ENCODE data around the gene MRPL24.
"Not testable (repeated sequence)": the region's sequence is repeated elsewhere in the genome, so short reads cannot be mapped to it uniquely, and the experiment has no call there.

Gene MRPL24

DNA sequence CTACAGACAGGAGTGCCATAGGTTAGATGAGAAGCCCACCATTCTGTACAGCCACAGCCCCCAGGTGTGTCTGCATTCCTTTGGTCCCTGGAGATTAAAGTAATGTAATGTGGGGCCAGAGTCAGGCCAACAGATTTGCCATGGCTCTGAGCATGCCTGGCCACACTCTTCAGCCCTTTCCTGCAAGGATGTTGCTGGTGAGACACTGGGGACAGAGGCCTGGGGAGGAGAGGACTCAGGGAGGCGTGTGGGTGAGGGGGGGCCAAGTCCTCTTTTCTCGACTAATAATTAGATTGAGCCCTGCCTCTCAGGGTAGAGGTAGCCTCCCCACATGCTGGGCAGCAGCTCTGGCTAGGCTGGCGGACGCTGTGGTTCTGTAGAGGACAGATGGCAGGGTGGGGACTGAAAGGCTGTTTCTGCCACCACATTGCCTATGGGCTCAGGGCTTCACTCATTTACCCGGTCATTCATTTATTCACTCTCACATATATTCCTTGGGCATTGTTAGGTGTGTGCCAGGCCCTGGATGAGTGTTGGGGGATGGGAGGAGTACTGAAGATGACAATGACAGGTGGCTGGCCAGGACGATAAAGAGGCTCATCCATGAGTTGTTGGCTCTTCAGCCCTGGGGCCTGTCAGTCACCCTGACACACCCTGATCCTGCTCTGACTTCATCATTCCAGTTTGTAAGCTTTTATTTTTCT is 19.4 kb upstream of the MRPL24 start:
- no peak for DNase-seq

DNA sequence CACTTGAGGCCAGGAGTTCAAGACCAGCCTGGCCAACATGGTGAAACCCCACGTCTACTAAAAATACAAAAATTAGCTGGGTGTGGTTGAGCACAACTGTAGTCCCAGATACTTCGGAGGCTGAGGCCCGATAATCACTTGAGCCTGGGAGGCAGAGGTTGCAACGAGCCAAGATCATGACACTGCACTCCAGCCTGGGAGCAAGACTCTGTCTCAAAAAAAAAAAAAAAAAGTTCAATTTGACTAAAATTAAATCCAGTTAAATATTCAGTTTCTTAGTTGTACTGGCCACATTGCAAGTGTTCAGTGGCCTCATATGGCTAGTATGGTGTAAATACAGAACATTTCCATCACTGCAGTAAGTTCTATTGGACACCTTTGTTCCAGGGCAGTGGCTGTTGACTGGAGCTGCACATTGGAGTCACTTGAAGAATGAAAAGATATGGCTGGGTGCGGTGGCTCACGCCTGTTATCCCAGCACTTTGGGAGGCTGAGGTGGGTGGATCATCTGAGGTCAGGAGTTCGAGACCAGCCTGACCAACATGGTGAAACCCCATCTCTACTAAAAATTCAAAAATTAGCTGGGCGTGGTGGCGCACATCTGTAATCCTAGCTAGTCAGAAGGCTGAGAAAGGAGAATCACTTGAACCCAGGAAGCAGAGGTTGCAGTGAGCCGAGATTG is 16.8 kb upstream of the MRPL24 start:
- not testable (repeated sequence) for DNase-seq

DNA sequence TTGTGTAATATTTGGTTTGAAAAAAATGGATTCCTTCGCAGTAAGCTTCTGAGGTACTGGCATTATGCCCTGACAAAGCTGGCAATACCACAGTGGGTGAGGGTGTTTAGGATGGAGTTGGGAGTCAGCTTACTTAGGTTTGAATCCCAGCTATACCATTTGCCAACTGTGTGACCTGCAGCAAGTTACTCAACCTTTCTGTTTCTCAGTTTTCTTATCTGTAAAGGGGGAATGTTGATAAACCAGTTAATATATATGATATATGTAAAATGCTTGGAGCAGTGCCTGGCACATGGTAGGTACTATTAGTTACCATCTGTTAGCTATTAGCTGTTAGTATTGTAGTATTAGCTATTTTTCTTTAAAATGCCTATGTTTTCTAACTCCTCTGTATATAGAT is 15.5 kb upstream of the MRPL24 start:
- DNase-seq = no peak

DNA sequence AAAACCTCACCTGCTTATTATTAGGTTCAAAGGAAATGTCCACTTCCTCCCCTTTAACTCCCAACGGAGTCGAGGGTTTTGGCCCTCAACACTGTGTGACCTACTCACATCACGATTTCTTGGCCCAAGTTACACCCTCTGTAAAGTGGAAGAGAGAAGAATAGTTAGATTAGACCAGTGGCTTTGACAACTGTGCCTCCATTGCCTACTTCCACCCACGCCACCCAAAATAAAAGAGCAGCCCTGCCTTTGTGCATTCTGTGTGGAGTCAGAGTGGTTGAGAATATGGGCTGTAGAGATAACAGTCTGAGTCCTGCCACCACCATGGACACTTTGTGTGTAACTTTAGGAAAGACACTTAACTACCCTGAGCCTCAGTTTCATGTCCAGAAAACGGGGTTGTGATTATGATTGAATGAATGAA is 14.7 kb upstream of the MRPL24 start:
- DNase-seq = no peak

DNA sequence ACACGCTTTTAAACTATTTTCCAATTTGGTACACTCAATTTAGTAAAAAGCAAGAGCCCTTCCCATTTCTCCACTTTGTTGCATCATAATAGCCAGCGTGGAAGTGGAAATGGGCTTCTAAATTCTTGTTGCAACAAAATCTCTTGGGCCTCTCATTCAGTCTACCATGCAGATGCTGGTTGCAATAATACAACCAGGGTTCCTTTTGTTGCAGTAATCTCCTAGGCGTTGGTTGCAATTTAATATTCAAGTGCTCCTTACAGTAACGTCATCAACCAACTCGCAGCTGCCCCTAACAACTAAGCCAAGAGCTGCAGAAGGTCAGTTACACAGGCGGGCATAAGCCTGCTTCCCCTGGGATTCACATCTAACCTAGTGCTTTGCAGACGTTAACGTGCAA is 13.3 kb upstream of the MRPL24 start:
- DNase-seq = no peak

DNA sequence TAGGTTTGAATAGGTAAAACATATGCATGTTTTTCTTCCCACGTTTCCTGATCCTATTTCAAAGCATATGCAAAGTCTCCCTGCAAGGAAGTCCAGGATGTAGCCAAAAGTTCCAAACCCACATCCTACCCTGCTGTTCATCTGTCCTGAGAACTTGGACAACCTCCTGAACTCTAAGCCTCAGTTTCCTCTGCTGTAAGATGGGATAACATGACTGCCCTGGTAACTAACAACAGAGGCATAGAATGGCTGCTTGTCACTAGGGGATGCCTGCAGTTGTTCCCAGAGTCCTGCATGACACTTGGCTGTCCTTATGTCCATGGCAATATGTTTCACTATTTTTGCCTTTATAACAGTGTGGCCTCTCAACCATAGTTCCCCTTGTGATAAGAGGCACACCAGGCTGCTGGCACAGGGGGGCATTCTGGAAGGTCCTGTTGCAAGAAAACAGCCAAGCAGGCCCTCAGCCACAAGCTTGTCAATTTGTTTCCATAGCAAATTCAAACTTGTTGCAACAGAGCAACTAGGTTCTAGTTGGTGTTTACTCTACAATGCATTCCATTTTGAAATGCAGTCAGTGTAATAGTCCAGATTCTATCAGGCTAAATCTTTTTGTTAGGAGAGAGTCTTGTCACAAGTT is 12.1 kb upstream of the MRPL24 start:
- no peak for DNase-seq

DNA sequence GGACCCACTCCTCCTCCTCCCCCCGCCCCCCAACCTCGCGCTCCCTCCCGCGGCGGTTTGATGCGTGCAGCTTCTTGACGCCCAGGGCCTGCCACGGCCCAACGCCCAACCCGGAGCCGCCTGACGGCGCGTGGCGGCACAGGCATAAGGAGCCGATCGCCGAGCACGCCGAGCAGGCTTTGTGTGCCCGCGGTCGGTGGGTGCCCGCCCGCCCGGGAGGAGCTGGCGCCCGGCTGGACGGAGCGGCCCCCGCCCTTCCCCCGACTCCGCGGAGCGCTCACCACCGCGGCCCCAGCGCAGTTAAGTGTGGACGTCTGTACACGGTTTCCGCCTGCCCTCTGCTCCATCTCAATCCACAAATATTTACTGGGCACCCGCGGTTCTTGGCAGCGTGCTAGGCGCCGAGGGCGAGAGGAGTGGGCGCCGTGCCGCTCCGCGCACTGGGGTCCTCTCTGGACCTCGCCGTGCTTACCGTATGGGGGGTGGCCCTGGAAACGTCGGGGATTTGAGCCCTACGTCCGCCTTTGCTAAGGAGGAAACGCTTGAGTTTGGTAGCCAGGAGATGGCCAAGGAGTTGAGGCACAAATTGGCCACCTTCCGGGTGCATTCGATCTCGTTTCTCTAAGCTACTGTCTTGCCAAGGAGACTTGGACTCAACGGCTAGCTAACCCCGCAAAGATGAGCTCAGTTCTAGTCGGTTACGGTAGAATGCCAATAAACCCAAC is 11.0 kb upstream of the MRPL24 start:
- peak; percentile 59 for DNase-seq

DNA sequence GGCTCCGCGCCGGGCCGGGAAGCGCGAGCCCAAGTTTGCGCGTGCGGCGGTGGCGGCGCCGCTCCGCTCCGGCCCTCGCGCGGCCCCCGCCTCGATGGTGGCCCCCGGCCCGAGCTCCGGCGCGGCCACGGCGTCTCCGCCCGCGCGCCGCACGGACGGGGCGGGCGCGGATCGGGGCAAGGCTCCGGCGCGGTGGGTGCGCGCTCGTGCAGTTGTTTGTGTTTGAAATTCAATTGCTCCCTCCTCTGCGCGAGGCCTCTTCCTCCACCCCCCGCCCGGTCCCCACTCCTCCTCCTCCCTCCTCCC is 10.5 kb upstream of the MRPL24 start, which contains the start of gene HDGF:
Gene HDGF (minus strand): TSS at position 225 of the 306 bp plus-strand sequence. CDS start 246 bp downstream, outside the sequence.
- no peak for DNase-seq

DNA sequence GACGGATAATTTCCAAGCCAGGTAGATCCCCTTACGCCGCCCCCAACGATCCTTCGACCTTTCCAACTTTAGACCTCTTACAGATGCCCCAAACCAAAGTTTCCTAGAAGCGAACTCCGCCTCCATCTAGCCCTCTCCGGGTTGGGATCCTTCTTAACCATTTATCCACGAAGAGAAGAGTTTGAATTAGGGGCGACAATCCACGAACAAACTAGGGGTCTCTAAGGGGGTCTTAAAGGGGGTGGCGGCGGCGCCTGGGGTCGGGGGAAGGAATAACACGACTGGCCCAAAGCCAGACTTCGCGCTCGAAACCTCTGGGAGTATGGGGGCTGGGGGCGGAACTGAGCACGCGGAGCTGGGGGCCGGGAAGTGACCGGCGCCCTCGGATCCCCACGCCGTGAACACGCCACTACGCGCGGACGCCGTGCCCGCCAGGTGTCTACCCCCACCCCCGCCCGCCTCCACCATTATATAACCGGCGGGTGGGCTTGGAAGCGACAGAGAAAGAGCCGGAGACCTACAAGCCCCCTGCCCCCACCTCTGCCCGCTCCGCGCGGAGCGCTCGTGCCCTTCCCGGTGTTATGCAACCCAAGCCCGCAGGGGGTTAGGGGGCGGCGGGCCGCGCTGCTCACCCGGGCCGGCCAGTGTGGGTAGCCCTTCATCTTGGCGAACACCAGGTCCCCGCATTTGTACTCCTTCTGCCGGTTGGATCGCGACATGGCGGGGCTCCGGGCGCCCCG is 10.0 kb upstream of the MRPL24 start:
- DNase-seq = no peak

DNA sequence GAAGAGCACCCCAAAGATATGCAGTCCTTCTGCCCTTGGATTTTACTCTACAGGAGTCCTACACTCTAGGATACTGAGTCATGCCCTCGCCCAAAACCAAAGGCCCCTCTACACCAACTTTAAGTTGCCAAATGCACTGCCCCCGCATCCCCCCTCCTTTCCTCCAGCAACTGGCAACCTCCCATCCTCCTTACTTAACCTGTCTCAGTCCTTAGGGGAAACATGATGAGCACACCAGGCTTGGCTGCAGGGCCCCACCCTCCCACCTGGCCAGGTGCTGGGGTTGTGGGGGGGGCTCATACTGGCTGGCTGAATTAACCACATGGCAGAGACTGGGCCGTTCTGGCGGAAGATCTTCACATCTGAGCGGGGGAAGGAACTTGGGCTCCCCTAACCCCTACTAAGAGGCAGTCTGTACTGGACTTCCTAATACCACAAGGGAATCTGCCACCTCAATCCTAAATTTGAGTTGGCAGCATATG is 9.3 kb upstream of the MRPL24 start:
- DNase-seq = peak; percentile 36

DNA sequence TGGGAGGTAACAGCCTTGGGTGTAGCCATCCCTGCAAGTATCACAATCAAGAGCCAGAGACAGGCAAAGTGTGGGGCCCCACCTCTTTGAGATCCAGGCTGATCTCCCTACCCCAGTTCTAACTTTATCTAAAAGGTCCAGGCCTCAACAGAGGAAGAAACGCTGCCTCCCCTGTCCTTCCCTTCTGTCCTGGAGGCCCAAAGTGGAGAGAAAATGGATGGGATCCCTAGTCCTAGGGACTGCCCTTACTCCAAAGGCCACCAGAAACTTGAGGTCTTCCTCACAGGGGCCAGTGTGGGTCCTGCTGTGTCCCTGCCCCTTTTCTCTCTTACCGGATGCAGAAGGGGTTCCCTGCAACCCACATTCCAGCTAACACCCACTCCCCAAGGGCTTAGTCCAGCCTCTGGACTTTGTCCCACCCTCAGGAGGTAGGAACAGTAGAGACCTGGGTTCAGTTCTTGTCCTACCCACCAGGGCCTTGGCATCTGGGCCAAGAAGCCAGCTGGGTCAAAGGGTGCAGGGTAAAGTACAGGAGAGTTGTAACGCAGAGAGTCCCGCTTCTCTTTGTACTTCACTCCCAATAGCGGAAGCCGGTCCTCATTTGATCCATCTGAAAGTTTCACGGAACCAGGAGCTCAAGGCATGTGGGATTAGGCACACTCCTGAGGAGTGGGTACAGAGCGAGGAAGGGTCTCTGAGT is 8.7 kb upstream of the MRPL24 start:
- no peak for DNase-seq

DNA sequence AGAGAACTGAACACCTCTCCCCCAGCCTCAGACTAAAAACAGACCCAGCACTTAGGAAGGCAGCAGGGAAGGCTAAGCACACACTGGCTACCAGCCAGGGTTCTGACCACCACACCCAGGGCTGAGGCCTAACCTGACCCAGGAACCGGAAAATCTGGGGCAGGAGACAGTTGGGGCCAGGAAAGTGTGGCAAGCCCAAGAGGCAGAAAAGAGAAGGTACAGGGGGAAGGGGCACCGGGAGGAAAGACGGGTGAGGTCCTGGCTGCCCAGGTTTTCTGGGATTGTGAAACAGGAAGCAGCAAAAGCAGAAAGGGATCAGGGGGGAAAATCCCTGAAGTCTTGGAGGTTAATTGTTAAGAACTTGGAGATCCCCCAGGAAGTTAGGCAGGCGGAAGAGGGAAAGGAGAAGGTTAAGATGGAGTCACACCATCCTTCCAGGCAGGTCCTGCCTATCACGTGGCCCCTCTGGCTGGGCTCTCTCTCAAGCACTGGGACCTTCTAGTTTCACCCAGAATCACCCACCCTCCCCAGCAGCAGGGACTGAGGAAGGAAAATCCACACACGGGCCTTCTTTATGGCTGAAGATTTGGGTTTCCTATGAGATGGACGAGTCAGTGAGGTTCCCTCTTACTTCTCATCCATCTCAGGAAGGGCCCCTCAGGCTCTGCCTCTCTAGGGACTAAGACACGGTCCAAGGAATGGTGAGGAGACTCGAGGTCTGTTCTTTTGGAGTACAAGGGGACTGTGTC is 8.0 kb upstream of the MRPL24 start:
- no peak for DNase-seq

DNA sequence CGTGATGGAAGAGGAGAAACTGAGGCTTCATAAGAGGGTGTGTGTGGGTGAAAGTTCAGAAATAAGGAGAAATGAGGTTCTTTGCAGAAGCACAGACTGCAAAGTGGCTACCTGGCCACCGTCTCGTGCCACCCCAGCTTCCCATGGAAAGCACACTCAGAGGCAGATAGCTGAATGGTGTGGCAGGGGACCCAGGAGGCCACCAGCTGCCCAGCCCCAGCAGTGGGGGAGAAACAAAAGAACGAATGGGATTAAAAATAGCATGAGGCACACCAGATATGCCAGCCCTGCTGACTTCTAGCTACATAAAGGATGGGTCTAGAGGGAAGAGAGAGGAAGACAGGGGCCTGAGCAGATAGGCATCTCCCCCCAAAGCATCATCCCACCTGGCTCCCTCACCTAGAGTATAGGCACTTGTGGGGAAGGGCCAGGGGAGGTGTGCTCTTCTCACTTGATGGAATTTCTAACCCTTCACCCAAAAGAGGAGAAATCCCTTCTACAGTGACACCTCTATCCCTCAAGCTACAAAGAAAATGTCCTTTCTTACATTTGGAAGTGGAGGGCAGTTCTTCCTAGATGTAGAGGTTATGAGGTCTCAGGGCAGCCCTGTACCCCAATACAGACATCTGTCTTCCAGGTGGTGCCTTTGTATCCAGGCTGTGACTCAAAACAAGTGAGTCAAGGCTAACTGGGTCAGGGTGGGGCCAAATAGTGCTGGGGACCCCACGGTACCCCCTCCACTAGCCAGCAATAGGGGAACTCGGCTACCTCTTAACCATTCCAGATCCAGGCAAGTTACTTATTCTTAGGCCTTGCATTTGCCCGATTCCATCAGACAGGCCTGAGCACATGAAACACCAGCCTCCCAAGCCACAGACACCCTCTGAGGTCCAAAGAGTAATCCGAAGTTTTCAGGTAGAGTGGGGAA is 7.1 kb upstream of the MRPL24 start:
- no peak for DNase-seq

DNA sequence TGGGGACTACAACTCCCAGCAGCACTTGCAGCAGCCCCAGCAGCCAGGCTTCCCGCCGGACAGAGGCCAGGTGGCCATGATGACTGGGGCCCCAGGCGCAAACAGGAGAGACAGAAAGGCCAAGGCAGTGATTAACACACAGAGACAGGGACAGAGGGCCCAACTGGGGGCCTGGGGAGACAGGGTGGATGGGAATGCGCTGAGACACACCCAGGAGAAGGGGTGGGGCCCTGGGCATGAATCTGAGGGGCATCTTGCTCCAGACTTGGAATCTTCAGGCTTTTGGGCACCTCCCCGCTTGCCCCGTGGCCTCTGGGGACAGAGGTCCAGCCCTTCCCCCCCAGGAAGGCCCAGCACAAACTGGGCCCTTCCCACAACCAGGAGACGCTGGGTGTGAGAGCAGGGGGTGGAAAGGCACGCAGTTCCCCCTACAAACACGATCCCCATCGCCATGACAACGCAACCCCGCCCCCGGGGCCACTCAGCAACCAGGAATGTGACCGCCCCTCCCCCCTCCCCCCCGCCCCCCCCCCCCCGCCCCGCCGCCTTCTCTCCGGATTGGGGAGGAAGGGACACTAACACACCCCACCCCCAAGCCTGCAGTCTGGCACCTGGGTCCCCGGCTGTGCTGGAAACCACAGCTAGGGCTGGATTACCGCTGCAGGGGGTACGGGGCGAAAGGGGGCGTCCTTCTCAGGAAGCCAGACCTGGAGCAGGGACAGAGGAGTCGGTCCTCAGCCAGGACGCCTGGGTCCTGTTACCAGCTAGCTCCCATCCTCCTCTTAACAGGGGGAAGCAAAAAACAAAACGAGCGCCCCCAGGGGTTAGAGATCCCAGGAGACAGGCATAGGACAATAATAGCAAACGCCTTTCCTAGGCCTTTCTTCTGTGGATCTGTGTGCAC is 6.1 kb upstream of the MRPL24 start:
- DNase-seq = peak; percentile 12

DNA sequence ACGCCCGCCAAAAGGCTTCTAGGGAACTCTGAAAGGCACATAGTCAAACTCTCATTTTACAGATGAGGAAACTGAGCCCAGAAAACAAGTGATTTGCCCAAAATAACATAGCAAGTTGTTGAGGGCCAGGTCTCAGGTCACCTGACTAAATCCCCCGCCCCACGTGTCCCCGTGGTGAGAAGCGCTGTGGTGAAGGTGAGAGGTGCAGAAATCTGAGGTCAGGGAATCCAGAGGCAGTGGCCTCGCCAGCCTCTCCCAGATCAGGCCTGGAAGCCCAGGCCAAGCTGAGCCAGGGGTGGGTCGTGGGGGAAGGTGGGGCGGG is 5.5 kb upstream of the MRPL24 start:
- no peak for DNase-seq

DNA sequence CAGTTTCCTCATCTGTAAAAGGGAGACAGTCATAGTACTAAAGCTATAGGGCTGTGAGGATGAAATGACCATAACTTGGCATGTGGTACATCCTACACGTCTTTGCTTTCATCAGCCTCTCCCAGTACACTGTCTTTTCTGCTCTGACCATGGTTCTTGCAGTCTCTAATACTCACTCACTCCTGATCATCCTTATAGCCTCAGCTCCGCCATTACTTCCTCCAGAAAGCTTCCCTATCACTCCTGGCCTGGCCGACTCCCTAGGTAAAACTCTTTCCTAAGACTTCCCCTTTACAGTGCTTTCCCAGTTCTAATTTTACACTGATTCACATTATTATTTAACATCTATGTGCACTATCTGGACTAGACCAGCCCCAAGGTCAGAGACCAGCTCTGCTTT is 5.0 kb upstream of the MRPL24 start:
- DNase-seq = no peak

DNA sequence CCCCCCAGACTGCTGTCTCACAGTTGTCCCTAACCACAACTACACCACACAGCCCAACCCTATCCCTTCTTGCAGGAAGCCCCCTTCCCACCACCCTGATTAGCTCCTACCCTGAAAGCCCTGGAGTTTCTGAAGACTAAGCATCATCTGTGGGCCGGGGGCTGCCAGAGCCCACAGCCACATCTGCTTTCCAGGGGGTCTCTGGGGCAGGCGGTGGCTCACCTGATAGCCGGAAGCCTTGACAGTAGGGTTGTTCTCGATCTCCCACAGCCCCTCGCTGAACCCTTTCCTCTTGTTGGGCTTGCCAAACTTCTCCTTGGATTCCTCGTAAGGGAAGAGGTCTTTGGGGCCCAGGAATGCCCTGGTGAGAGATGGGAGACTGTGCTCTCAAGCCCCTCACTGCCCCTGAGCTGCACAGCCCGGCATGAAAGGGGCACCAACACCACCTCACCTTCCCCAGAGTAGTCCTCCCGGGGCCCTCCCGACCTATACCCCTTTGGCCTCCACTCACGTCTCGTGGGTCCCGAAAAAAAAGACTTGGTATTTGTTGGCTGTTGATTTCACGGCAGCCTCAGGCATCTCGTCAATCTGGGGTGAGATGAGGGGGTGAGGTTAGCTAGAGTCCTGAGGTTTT is 4.0 kb upstream of the MRPL24 start:
- DNase-seq = no peak

DNA sequence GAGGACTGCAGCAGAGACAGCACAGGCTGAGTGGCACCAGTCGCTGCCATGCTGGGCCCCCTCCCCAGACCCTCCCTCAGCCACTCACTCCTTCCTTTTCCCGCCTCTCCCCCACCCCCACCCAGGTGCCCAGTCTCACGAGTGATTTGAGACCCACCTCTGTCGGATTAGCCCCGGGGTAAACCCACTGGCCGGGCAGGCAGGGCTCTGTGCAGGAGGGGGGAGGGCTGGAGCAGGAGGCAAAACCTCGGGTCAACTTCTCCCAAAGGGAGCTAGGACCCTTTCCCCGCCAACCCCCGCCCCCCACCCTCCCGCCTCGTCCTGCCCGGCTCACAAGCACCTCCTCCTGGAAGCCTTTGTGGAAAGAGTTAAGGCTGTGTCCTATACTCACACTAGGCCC is 3.5 kb upstream of the MRPL24 start:
- DNase-seq = no peak

Data from NCI-H2029 treated with DMSO at 0.1 percent for 48 hours (cell line).